HuH-7.5 (cell line): ENCODE results near the gene HDAC4.

Source experiments
- DNase-seq: peaks from one replicate; pipeline ENCODE4 v3.0.0; 2011; ENCODE audit warnings: low spot score

HDAC4 gene

DNA sequence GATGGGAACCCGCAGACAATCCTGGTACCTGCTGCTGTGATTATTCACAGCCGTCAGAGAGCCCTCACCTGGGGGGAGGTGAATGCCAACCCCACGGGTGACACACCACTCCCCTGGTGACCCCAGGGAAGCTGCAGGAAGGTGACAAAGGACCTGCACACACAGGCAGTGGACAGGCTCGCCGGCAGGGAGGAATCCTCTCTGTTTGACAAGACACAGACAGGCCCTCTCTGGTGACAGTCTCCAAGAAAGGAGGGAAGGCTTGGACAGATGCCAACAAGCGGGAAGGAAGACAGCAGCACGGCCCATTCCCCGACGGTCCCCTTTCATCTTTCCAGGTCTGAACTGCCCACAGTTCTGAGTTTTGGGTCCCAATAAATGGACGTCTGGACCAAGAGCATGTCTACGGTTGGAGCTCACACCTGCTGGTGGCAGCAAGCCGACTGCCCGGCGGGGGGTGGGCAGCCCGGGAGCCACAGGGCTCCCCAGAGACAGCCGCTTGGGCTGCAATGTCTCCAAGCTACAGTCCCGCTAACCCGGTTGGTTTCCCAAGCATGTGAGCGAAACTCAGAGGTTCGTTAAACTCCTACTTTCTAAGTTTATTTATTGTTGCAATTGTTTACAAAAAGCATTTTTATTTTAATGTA lies 31.8 kb downstream of the HDAC4 start:
- no peak for DNase-seq

DNA sequence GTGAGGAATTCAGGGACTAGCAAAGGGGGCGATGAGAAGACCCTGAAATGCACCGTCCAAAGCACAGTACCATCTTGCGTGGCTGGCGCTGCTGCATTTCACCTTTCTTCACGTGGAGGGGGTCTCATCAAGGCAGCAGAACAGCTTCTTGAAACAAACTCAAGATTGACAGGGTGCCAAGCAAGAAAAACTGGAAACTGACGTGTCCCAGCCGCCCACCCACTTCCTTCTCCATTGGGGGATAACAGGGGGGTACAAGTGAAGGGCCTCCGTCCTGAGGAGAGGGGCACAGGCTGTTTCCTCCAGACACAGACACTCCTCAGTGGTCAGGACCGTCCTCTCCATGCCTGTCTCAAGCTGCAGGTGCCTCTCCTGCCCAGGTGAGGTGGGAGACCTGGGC lies 32.5 kb downstream of the HDAC4 start:
- DNase-seq = no peak

DNA sequence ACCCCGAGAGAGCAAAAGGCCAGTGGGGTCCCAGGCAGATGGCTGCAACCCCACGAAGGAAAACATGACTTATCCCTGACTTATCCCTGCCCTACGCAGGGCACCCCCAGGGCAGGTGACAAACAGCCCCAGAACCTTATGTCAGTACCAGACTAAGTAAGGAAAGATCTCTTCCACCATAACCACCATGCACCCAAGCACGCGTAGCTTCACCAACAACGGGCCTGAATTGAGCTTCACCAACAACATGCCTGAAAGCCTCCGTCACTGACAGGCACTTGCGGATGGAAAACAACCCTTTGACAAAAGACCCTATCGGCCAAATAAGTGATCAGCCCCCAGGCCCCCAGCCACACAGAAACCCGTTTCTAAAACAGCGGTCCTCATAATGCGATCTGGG lies 34.1 kb downstream of the HDAC4 start:
- DNase-seq = no peak

DNA sequence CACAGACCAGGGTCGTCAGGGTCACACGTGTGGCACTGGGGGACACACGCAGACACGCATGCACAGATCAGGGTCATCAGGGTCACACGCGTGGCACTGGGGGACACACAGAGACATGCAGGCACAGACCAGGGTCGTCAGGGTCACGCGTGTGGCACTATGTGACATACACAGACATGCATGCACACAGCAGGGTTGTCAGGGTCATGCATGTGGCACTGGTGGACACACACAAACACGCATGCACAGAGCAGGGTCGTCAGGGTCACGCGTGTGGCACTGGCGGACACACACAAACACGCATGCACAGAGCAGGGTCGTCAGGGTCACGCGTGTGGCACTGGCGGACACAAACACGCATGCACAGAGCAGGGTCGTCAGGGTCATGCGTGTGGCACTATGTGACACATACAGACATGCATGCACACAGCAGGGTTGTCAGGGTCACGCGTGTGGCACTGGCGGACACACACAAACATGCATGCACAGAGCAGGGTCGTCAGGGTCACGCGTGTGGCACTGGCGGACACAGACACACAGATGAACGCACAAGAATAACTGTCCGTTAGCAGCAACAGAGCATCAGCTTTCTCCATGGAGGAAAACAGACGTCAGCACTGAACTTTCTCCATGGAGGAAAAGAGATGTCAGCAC lies 34.9 kb downstream of the HDAC4 start:
- DNase-seq = no peak

DNA sequence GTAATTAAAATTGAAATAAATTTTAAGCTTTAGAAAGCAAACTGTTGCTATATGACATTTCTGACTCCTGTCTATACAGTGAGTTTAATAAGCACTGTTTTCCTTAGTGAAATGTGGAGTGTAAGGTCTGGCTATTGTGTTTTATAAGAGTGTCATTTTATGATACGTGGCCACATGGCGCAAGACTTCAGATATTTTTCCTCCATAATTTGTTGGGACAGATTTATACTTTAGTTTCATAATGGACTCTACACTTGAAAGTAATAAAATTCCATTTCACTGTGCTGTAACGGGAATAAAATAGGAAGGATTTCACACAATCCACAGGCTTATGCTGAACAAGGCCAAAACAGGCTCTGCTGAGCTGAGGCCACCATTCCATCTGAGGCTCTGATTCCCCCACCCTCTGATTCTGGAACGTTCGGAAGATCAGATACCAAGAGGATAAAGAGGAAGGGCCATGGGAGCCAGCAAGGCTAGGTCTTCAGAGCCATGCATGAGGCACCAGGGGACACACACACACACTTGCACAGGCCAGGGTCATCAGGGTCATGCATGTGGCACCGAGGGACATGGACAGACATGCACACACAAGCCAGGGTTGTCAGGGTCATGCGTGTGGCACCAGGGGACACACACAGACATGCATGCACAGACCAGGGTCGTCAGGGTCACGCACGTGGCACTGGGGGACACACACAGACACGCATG lies 35.6 kb downstream of the HDAC4 start:
- DNase-seq = no peak

DNA sequence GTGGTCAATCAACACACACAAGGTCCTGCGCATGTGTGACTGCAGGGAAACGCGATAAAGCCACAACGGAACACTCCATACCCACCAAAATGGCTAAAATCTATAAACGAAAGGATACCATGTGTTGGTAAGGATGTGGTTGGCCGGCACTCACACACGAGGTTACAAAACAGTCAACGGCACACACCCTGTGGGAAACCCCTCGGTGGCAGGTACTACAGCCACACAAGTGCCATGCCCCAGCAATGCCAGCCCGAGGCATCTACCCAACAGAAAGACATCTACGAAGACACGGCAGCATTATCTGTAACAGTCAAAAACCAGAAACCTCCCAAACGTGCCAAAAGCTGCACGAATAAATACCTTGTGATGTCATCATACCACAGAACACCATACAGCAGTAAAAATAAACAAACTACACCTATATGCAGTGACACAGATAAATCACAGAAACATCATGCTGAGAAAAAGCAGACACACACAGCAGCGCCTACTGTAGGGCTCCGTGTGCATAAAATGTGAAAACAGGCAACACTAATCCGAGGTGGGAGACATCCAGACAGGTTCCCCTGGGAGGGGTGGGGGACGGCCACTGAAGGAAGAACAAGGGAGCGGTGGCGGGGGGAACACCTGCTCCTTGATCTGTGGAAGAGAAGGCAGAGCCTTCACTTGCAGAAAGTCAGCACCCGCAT lies 36.7 kb downstream of the HDAC4 start:
- no peak for DNase-seq

DNA sequence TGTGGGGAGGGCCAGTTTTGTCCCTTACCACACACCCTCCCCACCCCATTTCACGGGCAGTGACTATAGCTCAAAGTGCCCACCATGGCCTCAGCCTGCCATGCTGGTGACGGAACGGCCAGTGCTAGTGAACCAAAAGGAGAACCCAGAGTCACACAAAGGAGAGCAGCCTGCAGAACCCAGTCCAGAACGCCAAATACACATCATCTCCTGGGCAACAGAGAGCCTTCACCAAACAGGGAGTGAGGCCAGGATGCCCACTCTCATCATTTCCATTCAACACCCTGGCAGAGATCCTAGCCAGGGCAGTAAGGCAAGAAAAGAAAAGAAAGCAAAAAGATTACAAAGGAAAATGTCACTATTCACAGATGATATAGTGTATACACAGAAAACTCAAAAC lies 38.3 kb downstream of the HDAC4 start:
- DNase-seq = no peak

DNA sequence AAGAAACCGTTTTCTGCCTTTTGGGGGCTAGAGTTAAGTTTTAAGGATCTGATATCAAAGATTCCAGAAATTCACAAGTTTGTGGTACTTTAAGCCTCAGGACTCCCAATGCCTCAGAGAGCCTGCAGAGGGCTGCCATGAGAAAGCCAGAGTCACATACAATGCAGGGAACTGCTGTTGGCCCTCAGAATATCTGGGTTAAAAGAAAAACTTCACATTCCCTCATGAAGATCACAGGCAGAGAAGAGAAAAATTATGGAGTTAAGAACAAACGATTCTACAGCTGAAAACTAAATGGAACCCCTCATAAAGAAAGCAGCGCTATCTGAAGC lies 39.5 kb downstream of the HDAC4 start:
- DNase-seq = no peak

DNA sequence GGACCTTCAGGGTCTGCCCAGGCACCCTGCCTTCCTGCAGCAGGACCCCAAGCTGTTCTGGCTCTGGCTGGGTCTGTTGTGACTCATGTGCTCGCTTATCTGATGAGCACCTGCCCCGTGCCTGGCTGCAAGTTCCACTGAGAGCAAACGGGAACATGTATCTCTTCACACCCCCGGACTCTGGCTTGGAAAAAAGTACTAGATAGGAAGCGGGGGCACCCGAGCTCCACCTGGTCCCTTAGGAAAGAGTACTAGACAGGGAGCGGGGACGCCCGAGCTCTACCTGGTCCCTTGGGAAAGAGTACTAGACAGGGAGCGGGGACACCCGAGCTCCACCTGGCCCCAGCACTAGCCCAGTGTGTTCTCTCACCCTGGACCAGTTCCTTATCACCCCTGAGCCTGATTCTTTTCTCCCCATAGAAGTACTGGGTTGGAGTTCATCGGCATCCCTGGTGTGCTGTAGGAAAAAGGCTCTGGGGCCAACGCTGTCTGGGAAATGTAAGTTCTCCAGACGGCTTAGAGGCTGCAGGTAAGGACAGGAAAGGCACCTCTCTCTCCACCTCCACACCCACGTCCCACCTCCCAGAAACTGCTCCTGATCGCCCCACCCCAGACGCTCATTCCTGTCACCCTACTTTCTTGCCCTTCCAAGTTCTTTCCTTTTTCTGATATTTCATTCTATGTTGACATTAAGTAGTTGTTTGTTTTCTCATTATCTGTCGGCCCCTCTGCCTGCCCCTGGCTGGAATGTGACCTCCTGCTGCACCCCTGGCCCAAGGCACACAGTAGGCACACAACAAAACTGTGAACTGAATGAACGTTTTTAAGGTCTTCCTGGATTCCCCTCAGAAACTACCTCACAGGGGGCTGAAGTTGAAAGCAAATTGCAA lies 40.2 kb downstream of the HDAC4 start:
- no peak for DNase-seq

DNA sequence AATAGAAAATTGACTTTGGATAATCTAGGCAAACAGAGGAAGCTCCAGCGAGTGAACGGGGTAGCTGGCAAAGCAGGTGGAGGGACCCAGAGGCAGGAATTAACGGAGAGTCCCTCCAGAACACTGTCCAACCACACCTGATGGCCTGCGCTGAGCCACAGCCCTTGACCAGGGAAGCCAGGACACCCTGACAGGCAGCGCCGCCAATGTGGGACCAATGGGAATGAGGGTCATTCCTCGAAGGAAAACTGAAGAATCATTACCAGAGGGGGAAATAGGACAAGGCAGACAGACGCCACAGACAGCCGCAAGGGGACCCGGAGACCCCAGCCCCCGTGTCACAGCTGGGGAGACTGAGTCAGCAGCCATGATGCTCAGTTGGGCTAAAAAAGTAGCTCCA lies 40.8 kb downstream of the HDAC4 start:
- no peak for DNase-seq

DNA sequence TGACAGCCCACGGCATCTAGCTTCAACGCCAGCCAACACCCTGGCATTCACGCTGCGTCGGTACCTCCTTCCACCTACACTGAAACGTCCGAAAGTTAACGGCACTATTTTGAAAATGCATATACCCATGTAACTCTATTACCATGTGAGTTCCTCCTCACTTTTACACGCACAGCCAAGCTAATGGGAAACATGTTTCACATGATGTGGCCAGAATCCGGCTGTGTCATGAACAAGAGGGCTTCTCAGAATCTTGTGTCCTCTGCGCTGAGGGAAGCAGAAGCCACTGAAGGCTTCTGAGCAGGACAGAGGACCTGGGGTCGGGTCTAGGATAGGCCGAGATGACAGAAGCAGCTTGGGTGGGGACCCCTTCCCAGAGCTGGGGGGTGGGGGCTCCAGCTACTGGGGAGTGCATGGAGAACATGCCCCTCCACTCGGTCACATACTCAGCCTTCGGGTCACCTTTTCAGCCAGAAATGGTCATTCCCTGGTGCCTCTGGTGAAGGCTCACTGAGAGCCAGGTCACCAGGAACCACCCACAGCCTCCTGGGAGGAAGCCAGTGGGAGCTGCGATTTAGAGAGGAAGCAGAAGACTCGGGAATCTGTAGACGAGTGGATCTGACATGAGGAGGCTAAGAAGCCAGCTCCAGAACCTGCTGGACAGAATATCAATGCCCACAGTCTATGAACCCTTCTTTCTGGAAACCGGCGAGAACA lies 41.5 kb downstream of the HDAC4 start:
- no peak for DNase-seq

DNA sequence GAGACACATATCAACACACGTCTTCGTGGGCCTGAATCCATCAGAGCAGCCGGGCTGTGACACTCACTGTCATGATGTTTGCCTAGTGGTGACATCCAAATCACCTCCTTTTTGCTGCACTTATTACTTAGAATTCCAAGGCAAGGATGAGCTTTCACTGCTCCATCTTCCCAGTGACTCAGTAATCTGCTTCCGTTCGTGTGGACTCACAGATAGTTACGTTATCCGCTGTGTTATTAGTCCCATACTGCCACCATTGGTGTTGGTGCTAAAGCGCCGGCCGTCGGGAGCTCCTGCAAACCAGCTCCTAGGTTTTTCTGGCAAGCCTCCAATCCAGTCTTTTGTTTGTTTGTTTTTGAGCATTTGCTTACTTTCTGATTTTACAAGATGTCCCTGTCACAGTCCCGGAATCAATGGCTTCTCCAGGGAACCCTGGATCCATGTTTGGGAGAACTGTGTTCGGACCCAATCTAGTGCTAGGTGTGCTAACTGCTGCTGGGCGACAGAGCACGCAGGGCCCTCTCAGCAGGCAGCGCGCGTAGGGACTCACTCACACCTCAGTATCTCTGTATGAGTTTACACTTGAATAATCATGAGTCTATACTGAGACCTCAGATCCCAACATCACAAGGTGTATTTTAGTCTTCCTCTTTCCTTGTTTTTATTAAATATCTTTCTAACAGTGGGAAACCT lies 42.6 kb downstream of the HDAC4 start:
- DNase-seq = no peak

DNA sequence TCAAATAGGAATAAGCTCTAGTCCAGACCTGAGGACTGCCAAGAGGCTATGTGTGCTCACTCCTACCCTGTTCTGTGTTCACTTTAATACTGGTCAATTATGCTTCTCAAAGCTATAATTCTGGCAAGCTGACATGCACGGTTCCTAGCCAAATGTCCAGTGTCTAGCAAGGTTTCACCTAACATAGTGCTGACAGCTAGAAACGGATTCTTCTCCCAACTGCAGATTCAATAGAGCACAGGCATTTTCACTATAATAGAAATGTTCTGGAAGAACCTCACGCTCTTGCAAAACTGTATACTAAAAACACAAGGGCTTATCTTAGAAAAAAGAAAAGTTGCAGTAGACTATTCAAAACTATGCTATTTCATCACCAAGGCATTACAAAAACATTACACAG lies 45.1 kb downstream of the HDAC4 start:
- no peak for DNase-seq

DNA sequence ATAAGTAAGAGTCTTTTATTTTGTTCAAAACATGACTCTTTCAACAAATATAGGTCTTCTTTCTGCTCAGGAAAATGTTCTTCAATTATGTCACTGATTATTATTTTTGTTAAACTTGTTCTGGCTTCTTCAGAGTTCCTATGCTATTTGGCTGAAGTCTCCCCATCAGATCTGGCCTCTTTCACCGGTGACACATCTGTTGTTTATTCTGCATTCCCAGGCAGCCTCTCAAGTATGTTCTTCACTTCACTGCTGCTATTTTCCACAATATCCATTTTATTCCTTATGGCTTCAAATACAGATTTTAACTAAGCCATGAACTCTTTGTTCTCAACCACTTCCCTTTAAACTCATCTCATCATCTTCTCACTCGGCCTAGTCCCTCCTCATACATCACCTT lies 45.7 kb downstream of the HDAC4 start:
- DNase-seq = no peak

DNA sequence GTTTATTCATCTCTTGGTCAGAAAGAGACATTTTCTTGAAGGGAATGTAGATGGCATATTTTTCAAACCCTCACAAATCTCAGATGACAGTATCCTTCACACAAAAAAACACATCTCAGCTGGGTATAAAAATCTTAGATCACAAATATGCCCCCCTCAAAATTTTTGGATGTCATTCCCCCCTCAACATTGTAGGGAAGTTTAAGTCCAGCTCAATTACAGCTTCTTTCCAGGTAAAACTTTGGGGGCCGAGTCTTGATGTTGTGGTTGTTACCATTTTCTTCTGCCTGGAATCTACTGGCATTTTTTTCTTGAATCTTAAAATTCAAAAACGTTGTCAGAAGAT lies 46.1 kb downstream of the HDAC4 start:
- DNase-seq = no peak

DNA sequence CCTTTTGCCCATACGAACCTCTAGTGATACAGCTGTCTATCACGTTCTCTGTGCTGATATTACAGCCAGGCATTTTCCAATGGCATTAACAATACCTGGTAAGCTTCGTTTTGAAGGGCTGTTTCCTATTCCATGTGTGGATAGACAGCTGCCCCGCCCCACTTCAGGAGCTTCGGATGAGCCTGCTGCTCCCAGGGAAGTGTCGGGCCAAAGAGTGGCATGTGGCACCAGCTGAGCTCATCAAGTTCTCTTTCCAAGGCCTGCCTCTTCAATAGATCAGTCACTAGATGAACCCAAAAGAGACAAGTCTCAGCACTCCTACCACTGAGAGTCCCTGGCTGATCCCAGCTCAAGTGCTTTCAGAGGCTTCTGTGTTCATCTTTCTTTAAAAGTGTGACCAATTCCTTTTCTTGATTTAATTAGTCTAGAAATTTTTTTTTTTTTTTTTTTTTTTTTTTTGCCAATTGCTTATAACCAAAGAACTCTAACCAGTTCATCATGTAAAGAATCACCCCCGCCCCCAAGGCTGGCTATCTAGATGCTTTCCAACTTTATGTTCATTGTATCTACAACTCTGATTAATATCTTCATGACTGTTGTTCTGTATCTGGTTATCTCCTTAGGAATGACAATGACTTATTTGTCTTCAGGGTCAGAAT lies 46.6 kb downstream of the HDAC4 start:
- DNase-seq = no peak

DNA sequence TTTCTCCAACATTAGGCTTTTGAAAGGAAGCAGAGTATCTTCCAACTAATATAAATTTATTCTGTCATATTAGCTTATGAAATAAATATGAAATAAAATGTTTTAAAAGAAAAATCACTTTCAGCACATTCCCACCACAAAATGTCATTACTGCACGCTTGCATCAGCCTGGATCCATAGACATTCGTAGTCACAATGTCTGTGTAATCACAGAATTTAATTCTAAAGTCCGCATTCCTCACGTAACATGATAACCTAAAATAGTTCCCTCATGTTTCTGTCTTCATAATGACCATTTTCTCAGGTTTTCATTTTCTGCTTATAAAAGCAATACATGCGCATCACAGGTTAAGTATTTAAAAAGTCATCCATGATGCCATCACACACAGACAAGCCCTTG lies 47.1 kb downstream of the HDAC4 start:
- DNase-seq = no peak

DNA sequence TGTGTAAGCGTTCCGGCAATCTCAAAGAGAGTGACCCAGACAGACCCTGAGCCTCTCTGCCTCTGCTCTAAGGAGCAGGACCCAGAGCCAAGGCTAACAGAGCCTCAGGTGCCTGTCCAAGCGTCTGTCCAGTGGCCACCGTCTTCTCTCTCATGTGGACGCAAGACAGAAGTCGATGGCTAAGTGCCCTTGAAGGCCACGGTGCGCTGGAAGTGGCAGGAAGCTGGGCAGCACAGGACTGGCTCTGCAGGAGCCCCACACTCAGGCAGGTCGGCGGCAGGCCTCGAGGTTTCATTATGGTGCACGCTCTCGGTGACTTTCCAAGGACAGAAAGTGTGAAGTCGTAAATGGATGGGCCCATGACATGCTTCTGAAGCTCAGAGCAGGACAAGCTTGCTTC lies 49.1 kb downstream of the HDAC4 start:
- DNase-seq = no peak

DNA sequence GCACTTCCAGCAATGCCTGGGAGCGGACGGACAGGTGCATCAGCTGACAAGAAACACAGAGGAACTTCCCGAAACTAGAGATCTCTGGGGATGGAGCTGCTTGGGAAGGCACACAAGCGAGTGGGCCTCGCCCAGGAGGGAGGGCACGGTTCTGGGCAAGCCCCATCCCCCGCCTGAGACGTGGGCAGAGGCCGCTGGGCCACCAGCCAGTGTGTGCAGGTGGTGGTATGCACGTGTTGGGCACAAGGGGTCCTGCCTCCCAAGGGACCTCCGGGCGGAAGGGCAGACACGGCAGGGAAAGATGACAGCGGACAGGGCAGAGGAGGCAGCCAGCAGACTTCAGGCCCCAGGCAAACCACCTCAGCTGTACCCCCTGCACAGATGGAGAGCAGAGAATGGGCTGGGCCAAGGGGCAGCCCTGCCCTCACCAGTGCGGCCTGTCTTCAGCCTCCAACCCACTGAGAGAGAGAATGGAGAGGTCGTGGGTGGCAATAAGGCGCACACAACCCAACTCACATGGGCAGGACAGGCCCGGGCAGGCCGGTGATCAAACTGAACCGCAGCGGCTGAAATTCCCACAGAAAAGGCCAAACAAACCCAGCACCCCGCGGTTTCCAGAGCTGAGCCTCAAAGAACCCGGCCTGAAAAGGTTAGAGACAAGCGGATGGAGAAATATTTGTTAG lies 51.2 kb downstream of the HDAC4 start:
- no peak for DNase-seq
